Stomach smooth muscle (tissue), 2 donors: ENCODE measurements around the gene TTF2.

Experiments used
- H3K27ac ChIP-seq: one replicate; pipeline ENCODE4 v1.7.0; 2013; ENCODE audit warnings: mild to moderate bottlenecking, low read length, inconsistent platforms
- H3K27me3 ChIP-seq, 2 donors: one replicate each; pipeline ENCODE4 v1.7.0; 2013; ENCODE audit warnings: low read length in 2 of 2; ENCODE audit not compliant: insufficient read depth in 2 of 2, control insufficient read depth in 1 of 2
- H3K36me3 ChIP-seq, 2 donors: one replicate each; pipeline ENCODE4 v1.7.0; 2013; ENCODE audit warnings: low read length in 2 of 2; ENCODE audit not compliant: control insufficient read depth in 2 of 2, insufficient read depth in 2 of 2
- H3K4me1 ChIP-seq: one replicate; pipeline ENCODE4 v1.7.0; 2013; ENCODE audit warnings: low read length; ENCODE audit not compliant: control insufficient read depth, insufficient read depth
- H3K4me3 ChIP-seq, 2 donors: one replicate each; pipeline ENCODE4 v1.7.0; 2013; ENCODE audit warnings: low read length in 2 of 2
- H3K9ac ChIP-seq, 2 donors: one replicate each; pipeline ENCODE4 v1.7.0; 2013; ENCODE audit warnings: low read length in 2 of 2, mild to moderate bottlenecking in 1 of 2
- H3K9me3 ChIP-seq, 2 donors: one replicate each; pipeline ENCODE4 v1.7.0; 2013; ENCODE audit warnings: low read length in 2 of 2; ENCODE audit not compliant: control insufficient read depth in 2 of 2
- donor health status: healthy.
- donor health status: Pancreatic carcinoma.

TTF2 gene

GRCh38 chr1:117067533-117068370 lies 7.6 kb downstream of the TTF2 start:
- no peaks in the 10 kb centered on the region for H3K9me3 ChIP-seq
- no peak overlapping the region for H3K9ac ChIP-seq
- H3K36me3 ChIP-seq: no peaks in the 10 kb centered on the region
- H3K27ac ChIP-seq: no peak overlapping the region
- H3K27me3 ChIP-seq: no peaks in the 10 kb centered on the region
- H3K4me1 ChIP-seq: no peaks in the 10 kb centered on the region
- H3K4me3 ChIP-seq: no peak overlapping the region

- H3K9ac ChIP-seq: no peak overlapping the region
- H3K9me3 ChIP-seq: no peaks in the 10 kb centered on the region
- H3K4me1 ChIP-seq: no peaks in the 10 kb centered on the region
- H3K36me3 ChIP-seq: no peaks in the 10 kb centered on the region
- H3K4me3 ChIP-seq: no peak overlapping the region
- H3K27me3 ChIP-seq: no peaks in the 10 kb centered on the region
- H3K27ac ChIP-seq: no peak overlapping the region
Measured at GRCh38 chr1:117068580-117068979, 8.5 kb downstream of the TTF2 start.

GRCh38 chr1:117069220-117069844 lies 9.2 kb downstream of the TTF2 start:
- Histone ChIP-seq H3K36me3 (no peaks in the 10 kb centered on the region), H3K9me3 (no peaks in the 10 kb centered on the region), H3K9ac (no peak overlapping the region), H3K27me3 (no peaks in the 10 kb centered on the region), H3K4me3 (no peak overlapping the region), H3K4me1 (no peaks in the 10 kb centered on the region), H3K27ac (no peak overlapping the region)

- Histone ChIP-seq H3K4me3 (no peak overlapping the region), H3K4me1 (no peaks in the 10 kb centered on the region), H3K9me3 (no peaks in the 10 kb centered on the region), H3K27ac (no peak overlapping the region), H3K36me3 (peaks cover 0 to 1% of the 10 kb centered on the region in 2 donors), H3K9ac (no peak overlapping the region), H3K27me3 (no peaks in the 10 kb centered on the region)
Measured at GRCh38 chr1:117070124-117070523, 10.0 kb downstream of the TTF2 start.

- Histone ChIP-seq H3K27me3 (no peaks in the 10 kb centered on the region), H3K9me3 (no peaks in the 10 kb centered on the region), H3K4me1 (no peaks in the 10 kb centered on the region), H3K27ac (no peak overlapping the region), H3K36me3 (peaks cover 4 to 27% of the 10 kb centered on the region in 2 donors), H3K9ac (no peak overlapping the region), H3K4me3 (no peak overlapping the region)
Measured at GRCh38 chr1:117076648-117077047, 16.5 kb downstream of the TTF2 start.

GRCh38 chr1:117077267-117077666 lies 17.1 kb downstream of the TTF2 start:
- Histone ChIP-seq H3K27ac (no peak overlapping the region), H3K4me1 (no peaks in the 10 kb centered on the region), H3K9me3 (no peaks in the 10 kb centered on the region), H3K27me3 (no peaks in the 10 kb centered on the region), H3K9ac (no peak overlapping the region), H3K4me3 (no peak overlapping the region), H3K36me3 (peaks cover 4 to 27% of the 10 kb centered on the region in 2 donors)

- Histone ChIP-seq H3K9me3 (no peaks in the 10 kb centered on the region), H3K27me3 (no peaks in the 10 kb centered on the region), H3K9ac (no peak overlapping the region), H3K36me3 (peaks cover 4 to 30% of the 10 kb centered on the region in 2 donors), H3K27ac (no peak overlapping the region), H3K4me1 (no peaks in the 10 kb centered on the region), H3K4me3 (no peak overlapping the region)
Measured at GRCh38 chr1:117079737-117080136, 19.6 kb downstream of the TTF2 start.

- no peak overlapping the region for H3K27ac ChIP-seq
- no peaks in the 10 kb centered on the region for H3K9me3 ChIP-seq
- peaks cover 0 to 9% of the 10 kb centered on the region in 2 donors for H3K36me3 ChIP-seq
- no peaks in the 10 kb centered on the region for H3K4me1 ChIP-seq
- H3K9ac ChIP-seq: no peak overlapping the region
- no peak overlapping the region for H3K4me3 ChIP-seq
- H3K27me3 ChIP-seq: no peaks in the 10 kb centered on the region
Measured at GRCh38 chr1:117084231-117084630, 24.1 kb downstream of the TTF2 start.

- H3K9ac ChIP-seq: no peak overlapping the region
- peaks cover 0 to 6% of the 10 kb centered on the region in 2 donors for H3K36me3 ChIP-seq
- no peaks in the 10 kb centered on the region for H3K4me1 ChIP-seq
- no peak overlapping the region for H3K27ac ChIP-seq
- no peak overlapping the region for H3K4me3 ChIP-seq
- H3K27me3 ChIP-seq: no peaks in the 10 kb centered on the region
- no peaks in the 10 kb centered on the region for H3K9me3 ChIP-seq
Measured at GRCh38 chr1:117087686-117088085, 27.6 kb downstream of the TTF2 start.

- Histone ChIP-seq H3K9me3 (no peaks in the 10 kb centered on the region), H3K27ac (no peak overlapping the region), H3K27me3 (no peaks in the 10 kb centered on the region), H3K4me3 (no peak overlapping the region), H3K9ac (no peak overlapping the region), H3K36me3 (peaks cover 0 to 3% of the 10 kb centered on the region in 2 donors), H3K4me1 (peaks cover 11% of the 10 kb centered on the region)
Measured at GRCh38 chr1:117089996-117090395, 29.9 kb downstream of the TTF2 start.

GRCh38 chr1:117092594-117092993 lies 32.5 kb downstream of the TTF2 start:
- Histone ChIP-seq H3K4me1 (peaks cover 11% of the 10 kb centered on the region), H3K36me3 (peaks cover 0 to 2% of the 10 kb centered on the region in 2 donors), H3K27ac (peak overlapping the region; percentile 53), H3K27me3 (no peaks in the 10 kb centered on the region), H3K9me3 (no peaks in the 10 kb centered on the region), H3K9ac (no peak overlapping the region), H3K4me3 (no peak overlapping the region)
